Measurements from ENCODE around the gene ATXN7L3B. TPM values are rescaled to one million over a fixed set of nuclear protein-coding genes. Genes with fewer than 3 reads are reported as not detected.

The ATXN7L3B gene
- total and polyA plus RNA-seq, 7 donors = 13.2 to 21.0 (median 16.9) TPM

DNA sequence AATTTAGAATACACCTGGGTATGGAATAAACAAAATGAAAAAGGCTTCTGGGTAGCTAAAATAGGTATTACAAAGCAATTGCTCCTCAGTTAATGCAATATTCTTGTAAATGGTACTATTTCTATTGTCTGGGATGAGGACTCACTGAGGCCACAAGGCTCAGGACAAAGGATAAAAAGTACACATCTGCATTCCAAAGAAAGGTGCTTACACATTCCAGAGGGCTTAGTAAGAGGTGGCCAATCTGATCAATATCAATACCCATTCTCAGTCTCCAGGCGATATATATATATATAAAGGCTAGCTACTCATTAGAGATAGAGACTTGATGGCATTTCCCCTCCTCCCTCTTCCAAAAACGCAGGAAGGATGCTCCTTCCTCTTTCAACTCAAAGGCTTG lies 43.8 kb downstream of the ATXN7L3B start:
- Histone ChIP-seq H3K27ac (no peak overlapping the region), H3K27me3 (no peaks in the 10 kb centered on the region), H3K9me3 (no peaks in the 10 kb centered on the region), H3K4me3 (no peak overlapping the region), H3K36me3 (no peaks in the 10 kb centered on the region), H3K4me1 (no peaks in the 10 kb centered on the region)
- 43 to 55% methylated on average over 2 of the region's 2 CpGs for WGBS, 2 donors
- no peak for DNase-seq
- intact Hi-C loops (cut with DNase I) = no loop called here
- TF ChIP-seq, protein P1, sequence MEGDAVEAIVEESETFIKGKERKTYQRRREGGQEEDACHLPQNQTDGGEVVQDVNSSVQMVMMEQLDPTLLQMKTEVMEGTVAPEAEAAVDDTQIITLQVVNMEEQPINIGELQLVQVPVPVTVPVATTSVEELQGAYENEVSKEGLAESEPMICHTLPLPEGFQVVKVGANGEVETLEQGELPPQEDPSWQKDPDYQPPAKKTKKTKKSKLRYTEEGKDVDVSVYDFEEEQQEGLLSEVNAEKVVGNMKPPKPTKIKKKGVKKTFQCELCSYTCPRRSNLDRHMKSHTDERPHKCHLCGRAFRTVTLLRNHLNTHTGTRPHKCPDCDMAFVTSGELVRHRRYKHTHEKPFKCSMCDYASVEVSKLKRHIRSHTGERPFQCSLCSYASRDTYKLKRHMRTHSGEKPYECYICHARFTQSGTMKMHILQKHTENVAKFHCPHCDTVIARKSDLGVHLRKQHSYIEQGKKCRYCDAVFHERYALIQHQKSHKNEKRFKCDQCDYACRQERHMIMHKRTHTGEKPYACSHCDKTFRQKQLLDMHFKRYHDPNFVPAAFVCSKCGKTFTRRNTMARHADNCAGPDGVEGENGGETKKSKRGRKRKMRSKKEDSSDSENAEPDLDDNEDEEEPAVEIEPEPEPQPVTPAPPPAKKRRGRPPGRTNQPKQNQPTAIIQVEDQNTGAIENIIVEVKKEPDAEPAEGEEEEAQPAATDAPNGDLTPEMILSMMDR (IDR thresholded peaks at IDR 0.05) = no peak
- TF ChIP-seq POLR2AphosphoS5 (IDR thresholded peaks at IDR 0.05) = no peak

DNA sequence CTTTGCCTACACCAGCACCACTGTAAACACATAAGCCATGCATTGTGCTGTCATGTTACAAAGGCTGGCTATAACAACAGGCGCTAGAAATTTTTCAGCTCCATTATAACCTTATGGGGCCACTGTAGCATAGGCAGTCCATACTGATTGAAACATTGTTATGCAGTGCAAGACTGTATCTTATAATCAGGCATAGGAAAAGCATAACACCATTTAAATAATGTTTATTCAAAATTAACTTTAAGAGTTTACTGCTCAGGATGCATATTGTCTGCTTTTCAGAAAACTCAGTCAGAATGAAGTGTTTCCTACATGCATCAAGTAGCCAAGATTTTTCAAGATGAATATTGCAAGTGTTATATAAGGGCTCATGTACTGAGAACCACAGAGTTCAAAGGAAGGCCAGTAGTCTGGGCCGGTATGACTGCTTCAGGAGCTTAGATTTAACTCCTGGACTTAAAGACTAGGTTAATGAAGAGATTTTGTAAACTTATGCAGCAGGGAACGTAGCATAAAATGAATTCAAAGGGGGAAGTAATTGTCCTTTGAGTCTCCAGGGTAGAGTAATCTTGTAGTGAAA lies 46.9 kb downstream of the ATXN7L3B start:
- TF ChIP-seq EP300 (IDR thresholded peaks at IDR 0.05) = no peak
- DNase-seq = no peak
- no peaks in the 10 kb centered on the region for H3K27me3 ChIP-seq
- no peaks in the 10 kb centered on the region for H3K9me3 ChIP-seq
- no peaks in the 10 kb centered on the region for H3K4me1 ChIP-seq
- no peaks in the 10 kb centered on the region for H3K36me3 ChIP-seq
- no peak overlapping the region for H3K27ac ChIP-seq
- WGBS, 2 donors = 56 to 63% methylated on average over 3 of the region's 3 CpGs
- no peak overlapping the region for H3K4me3 ChIP-seq
- intact Hi-C loops (cut with DNase I) = no loop called here

DNA sequence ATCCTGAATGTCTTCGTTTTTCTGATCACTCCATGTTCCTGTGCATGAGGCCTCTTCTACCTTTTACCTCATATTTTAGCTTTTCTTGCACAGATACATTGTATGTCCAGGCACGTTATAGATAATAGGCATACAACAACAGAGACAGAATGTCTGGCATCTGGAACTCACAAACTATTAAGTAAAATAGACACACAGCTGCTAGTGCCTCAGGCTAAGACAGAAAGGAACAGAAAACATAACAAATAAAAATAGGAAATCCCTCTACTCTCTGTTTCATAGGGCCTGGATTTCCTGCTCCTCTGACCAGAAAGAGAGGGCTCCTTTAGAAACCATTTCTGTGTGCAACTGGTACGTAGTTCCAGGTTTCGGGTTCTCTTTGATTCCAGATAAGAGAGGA lies 48.6 kb downstream of the ATXN7L3B start:
- TF ChIP-seq EP300 (IDR thresholded peaks at IDR 0.05) = no peak
- TF ChIP-seq POLR2AphosphoS5 (IDR thresholded peaks at IDR 0.05) = no peak
- Histone ChIP-seq H3K9me3 (no peaks in the 10 kb centered on the region), H3K27ac (no peak overlapping the region), H3K4me1 (no peaks in the 10 kb centered on the region), H3K36me3 (no peaks in the 10 kb centered on the region), H3K27me3 (no peaks in the 10 kb centered on the region), H3K4me3 (no peak overlapping the region)
- DNase-seq = no peak
- 64 to 72% methylated on average over 4 of the region's 4 CpGs for WGBS, 2 donors
- intact Hi-C loops (cut with DNase I) = no loop called here
